ENCODE results near the gene NDUFA7. TPM values are rescaled to one million over a fixed set of nuclear protein-coding genes. Genes with fewer than 3 reads are reported as not detected.

Gene NDUFA7
- total RNA-seq, 4 donors from 2014 or later: 14.5 to 44.2 (median 33.1) TPM

- ATAC-seq (ENCODE audit: low FRiP score): no peak
- TF ChIP-seq CTCF (IDR thresholded peaks at IDR 0.05): no peak
- no peak for DNase-seq (ENCODE audit: low spot score)
These were observed 9.5 kb downstream of the NDUFA7 start for GRCh38 chr19:8311461-8312260.

GRCh38 chr19:8310342-8311055 lies 10.7 kb downstream of the NDUFA7 start:
- ATAC-seq (ENCODE audit: low FRiP score) (no peak), DNase-seq (ENCODE audit: low spot score) (no peak)
- TF ChIP-seq CTCF (IDR thresholded peaks at IDR 0.05): no peak

- ATAC-seq (ENCODE audit: low FRiP score) (no peak), DNase-seq (ENCODE audit: low spot score) (peak; percentile 22)
- TF ChIP-seq CTCF (IDR thresholded peaks at IDR 0.05): no peak
These were observed 12.3 kb downstream of the NDUFA7 start for GRCh38 chr19:8308891-8309291.

GRCh38 chr19:8307965-8308866 lies 13.0 kb downstream of the NDUFA7 start, which contains the start of gene CD320:
CD320 (minus strand) TSS chr19:8308358; CDS start chr19:8308290, 68 bp downstream.
- ATAC-seq (ENCODE audit: low FRiP score) (peak; percentile 95), DNase-seq (ENCODE audit: low spot score) (peak; percentile 81)
- no peak for TF ChIP-seq CTCF (IDR thresholded peaks at IDR 0.05)

GRCh38 chr19:8307400-8307964 lies 13.7 kb downstream of the NDUFA7 start:
- no peak for TF ChIP-seq CTCF (IDR thresholded peaks at IDR 0.05)
- peak; percentile 21 for DNase-seq (ENCODE audit: low spot score)
- ATAC-seq (ENCODE audit: low FRiP score): no peak

GRCh38 chr19:8306235-8307054 lies 14.7 kb downstream of the NDUFA7 start:
- TF ChIP-seq CTCF (IDR thresholded peaks at IDR 0.05): no peak
- ATAC-seq (ENCODE audit: low FRiP score) (no peak), DNase-seq (ENCODE audit: low spot score) (no peak)
